ENCODE data around the gene KCNJ5. TPM values are rescaled to one million over a fixed set of nuclear protein-coding genes. Genes with fewer than 3 reads are reported as not detected.
A peak's percentile ranks its signal among the peaks of the same experiment; 100 is the strongest.

The KCNJ5 gene
- total RNA-seq, 2 experiments from 2014 or later: not detected

DNA sequence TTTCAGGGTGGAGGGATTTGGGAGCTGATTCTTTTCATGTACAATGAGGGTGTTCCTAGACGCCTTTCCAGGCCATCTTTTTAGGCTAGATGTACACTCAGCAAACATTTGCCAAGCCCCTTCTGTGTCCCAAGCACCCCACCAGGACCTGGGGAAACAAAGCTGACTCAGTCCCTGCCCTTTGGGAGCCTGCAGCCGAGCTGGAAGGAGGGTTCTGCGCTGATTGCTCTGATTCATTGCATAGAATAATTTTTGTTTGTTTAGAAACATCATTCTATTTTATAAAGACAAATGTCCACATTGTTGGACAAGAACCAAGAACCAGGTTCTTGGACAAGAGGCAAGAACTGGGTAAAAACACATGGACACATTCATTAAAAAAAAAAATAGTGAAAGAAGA is 34.8 kb downstream of the KCNJ5 start:
- Mint-ChIP-seq H3K36me3 (ENCODE audit: low read depth) (no peaks in the 10 kb centered on the region), H3K27me3 (no peaks in the 10 kb centered on the region), H3K9me3 (no peaks in the 10 kb centered on the region), H3K4me1 (peaks cover 12% of the 10 kb centered on the region), H3K4me3 (no peak overlapping the region), H3K27ac (no peak overlapping the region)
- POLR2A ChIA-PET: no interaction called here
- no peak for DNase-seq
- CTCF ChIA-PET: interaction anchor here (0.6 to 0.8 kb wide), 3 partner anchors 41 to 1282 kb away, joined by 3 read pairs; no protein-coding TSS in a partner anchor

DNA sequence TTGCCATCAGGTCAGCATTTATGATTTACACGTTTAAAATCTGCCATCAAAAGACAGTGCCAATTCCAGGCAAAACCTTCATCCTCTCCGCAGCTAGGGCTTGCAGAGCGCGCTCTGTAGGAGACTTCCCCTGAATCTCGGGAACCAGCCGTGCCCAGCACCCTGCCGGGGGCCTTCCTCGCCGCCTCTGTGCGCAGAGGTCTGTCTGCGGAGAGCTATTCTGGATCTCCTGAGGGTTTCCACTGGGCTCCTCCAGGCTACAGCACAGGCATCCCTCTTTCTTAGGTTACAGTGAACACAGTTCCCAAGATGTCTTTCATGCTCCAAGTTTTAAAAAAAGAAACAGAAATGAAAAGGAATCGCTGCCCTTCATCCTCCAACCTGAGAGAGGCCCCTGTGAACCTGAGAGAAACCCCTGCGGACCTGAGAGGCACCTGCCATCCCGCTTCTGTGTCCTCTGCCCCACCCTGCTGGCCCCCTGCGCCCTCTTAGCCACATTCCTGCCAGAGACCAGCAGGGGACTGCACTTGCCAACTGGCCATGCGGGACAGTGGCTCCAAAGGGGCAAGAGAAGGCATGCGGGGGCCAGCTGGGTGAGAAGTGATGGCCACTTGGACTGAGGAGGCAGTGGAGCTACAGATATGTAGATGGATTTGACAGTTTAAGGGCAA is 35.4 kb downstream of the KCNJ5 start:
- POLR2A ChIA-PET: no interaction called here
- Mint-ChIP-seq H3K36me3 (ENCODE audit: low read depth) (no peaks in the 10 kb centered on the region), H3K4me3 (no peak overlapping the region), H3K27ac (no peak overlapping the region), H3K9me3 (no peaks in the 10 kb centered on the region), H3K27me3 (no peaks in the 10 kb centered on the region), H3K4me1 (peaks cover 12% of the 10 kb centered on the region)
- CTCF ChIA-PET: interaction anchor here (0.6 to 0.8 kb wide), 3 partner anchors 41 to 1281 kb away, joined by 3 read pairs; no protein-coding TSS in a partner anchor
- no peak for DNase-seq

DNA sequence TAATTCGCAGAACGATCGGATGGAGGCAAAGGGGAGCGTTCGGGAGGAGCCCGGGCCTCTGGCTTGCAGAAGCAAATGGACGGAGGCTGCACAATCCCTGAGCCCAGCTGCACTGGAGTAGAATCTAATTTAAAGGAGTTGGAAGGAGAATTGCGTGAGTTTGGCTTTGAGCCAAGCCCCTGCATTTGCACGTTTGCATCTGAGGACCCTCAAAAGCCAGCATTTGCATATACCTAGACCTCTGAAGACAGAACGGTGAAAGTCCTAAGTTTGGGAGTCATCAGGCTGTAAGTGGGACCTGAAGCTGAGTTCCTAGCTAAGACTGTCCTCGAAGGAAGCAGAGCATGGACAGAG is 35.9 kb downstream of the KCNJ5 start:
- CTCF ChIA-PET: interaction anchor here (0.8 kb wide), 1 partner anchor 42 kb away, joined by 3 read pairs; no protein-coding TSS in a partner anchor
- no peak for DNase-seq

DNA sequence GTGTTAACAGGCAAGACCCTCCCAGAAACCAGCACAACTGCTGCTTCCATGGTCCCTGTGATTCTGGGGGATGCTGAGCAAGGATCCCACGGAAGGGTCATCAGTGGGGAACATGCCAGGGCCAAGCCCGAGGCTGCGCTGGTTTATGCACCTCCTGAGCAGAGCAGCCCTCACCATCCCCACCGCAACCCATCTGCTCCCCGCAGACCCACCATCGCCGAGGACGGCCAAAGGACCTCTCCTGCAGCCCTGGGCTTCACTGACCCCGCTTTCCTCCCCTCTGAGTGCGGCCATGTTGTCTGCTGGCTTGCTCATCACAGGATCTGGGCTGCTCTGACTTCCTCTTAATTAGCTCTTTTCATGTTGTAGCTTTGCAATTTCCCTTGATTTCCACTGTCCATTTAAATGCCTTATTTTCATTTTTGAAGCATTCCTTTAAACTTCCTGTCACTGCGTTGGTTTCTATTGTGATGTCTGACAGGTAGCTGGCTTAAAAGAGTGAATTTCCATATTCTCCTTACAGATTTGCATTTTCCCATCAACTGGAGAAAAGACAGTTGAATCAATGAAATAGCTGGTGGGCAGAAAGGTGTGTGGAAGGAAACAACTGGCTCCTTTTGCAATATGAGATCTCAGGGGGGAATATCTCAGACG is 36.7 kb downstream of the KCNJ5 start:
- Mint-ChIP-seq H3K27ac (no peak overlapping the region), H3K4me1 (peaks cover 12% of the 10 kb centered on the region), H3K4me3 (no peak overlapping the region), H3K27me3 (no peaks in the 10 kb centered on the region), H3K36me3 (ENCODE audit: low read depth) (no peaks in the 10 kb centered on the region), H3K9me3 (no peaks in the 10 kb centered on the region)
- ChIA-PET CTCF (interaction anchor here (0.6 to 1.4 kb wide), 4 partner anchors 9 to 895 kb away, joined by 3 to 5 read pairs (median 3); no protein-coding TSS in a partner anchor), POLR2A (interaction anchor here (1.1 kb wide), 1 partner anchor 42 kb away, joined by 3 read pairs; no protein-coding TSS in a partner anchor)
- no peak for DNase-seq

More for the DNA sequence above, 35.9 kb downstream of the KCNJ5 start:
- Mint-ChIP-seq H3K36me3 (ENCODE audit: low read depth) (no peaks in the 10 kb centered on the region), H3K27ac (no peak overlapping the region), H3K4me3 (no peak overlapping the region), H3K9me3 (no peaks in the 10 kb centered on the region), H3K27me3 (no peaks in the 10 kb centered on the region), H3K4me1 (peaks cover 12% of the 10 kb centered on the region)
- POLR2A ChIA-PET: no interaction called here

DNA sequence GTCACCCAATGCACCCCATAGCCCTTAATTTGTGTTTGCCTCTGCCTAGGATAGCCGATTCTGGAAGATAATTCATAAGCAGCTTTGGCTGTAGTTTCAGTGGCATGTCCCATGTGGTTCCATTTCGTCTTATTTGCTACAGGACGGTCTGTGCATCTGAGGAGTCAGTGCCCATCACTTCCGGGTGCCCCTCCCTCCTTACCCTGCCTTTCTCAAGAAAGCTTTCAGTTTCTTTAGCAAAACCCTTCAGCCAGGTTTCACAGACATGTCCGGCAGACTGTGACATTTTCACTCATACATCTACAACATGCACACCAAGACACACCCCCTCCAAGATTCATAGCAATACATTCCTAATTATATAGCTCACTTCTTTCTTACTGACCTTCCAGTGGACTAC is 37.2 kb downstream of the KCNJ5 start:
- ChIA-PET CTCF (interaction anchor here (0.6 to 1.4 kb wide), 5 partner anchors 9 to 895 kb away, joined by 3 to 5 read pairs (median 3); no protein-coding TSS in a partner anchor), POLR2A (interaction anchor here (1.1 kb wide), 1 partner anchor 43 kb away, joined by 3 read pairs; no protein-coding TSS in a partner anchor)
- no peaks in the 10 kb centered on the region for H3K36me3 Mint-ChIP-seq (ENCODE audit: low read depth)
- no peak overlapping the region for H3K4me3 Mint-ChIP-seq
- peak; percentile 33 for DNase-seq
- no peaks in the 10 kb centered on the region for H3K9me3 Mint-ChIP-seq
- peak overlapping the region; percentile 6 for H3K27ac Mint-ChIP-seq
- peaks cover 12% of the 10 kb centered on the region for H3K4me1 Mint-ChIP-seq
- H3K27me3 Mint-ChIP-seq: no peaks in the 10 kb centered on the region

DNA sequence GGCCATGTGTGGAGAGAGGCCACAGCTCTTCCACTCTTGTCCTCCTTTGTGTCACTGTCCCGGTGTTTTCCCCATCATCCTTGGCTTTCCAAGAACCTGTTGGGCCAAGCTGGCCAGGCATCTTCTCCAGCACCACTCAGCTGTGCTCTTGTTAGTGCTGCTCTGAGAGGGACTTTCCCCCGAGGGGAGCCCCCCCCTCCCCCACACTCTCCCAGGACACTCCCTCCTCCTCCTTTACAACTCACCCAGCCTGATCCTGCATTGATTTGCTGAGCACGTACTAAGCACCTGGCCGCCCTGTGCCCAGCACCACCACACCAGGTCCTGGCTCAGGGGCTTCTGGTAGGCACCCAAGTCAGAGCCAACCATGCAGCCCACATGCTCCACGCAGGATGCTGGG is 38.3 kb downstream of the KCNJ5 start:
- Mint-ChIP-seq H3K4me1 (peaks cover 12% of the 10 kb centered on the region), H3K9me3 (no peaks in the 10 kb centered on the region), H3K36me3 (ENCODE audit: low read depth) (no peaks in the 10 kb centered on the region), H3K27ac (no peak overlapping the region), H3K27me3 (no peaks in the 10 kb centered on the region), H3K4me3 (no peak overlapping the region)
- no peak for DNase-seq
- POLR2A ChIA-PET: no interaction called here
- CTCF ChIA-PET: interaction anchor here (1.1 kb wide), 1 partner anchor 44 kb away, joined by 3 read pairs; no protein-coding TSS in a partner anchor

DNA sequence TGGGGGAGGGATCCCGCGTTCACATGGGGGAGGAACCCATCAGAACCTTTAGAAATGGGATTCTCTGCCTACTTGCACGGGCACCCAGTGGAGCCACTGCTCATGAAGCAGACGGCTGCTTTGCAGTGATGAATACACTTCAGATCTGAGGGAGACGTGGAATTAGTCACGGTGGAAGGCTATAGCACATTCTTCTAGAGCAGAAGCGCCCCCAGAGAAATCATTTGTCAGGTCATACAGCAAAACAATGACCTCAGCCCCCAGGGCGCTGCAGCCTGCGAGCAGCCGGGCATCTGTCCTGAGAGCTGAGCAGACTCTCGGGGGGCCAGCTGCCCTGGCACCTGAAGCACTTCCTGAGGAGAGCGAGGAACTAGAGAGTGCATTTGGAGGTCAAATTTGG is 38.8 kb downstream of the KCNJ5 start:
- no peak overlapping the region for H3K27ac Mint-ChIP-seq
- H3K4me3 Mint-ChIP-seq: no peak overlapping the region
- ChIA-PET CTCF (interaction anchor here (1.1 kb wide), 1 partner anchor 45 kb away, joined by 3 read pairs; no protein-coding TSS in a partner anchor), POLR2A (no interaction called here)
- no peaks in the 10 kb centered on the region for H3K9me3 Mint-ChIP-seq
- DNase-seq: no peak
- H3K36me3 Mint-ChIP-seq (ENCODE audit: low read depth): no peaks in the 10 kb centered on the region
- H3K4me1 Mint-ChIP-seq: peaks cover 12% of the 10 kb centered on the region
- H3K27me3 Mint-ChIP-seq: no peaks in the 10 kb centered on the region

DNA sequence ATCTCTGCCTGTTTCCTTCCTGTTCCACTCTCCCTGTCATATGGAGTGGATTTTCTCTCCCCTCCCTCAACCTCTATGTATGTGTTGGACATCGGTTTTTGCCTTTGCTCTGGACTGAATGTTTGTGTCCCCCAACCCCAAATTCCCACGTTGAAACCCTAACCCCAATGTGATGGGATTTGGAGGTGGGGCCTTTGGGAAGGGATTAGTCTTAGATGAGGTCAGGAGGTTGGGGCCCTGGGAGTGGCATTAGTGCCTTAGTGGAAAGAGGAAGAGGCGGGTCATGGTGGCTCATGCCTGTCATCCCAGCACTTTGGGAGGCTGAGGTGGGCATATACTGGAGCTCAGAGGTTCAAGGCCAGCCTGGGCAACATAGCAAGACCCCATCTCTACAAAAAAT is 39.9 kb downstream of the KCNJ5 start:
- POLR2A ChIA-PET: no interaction called here
- H3K4me1 Mint-ChIP-seq: peaks cover 12% of the 10 kb centered on the region
- CTCF ChIA-PET: no interaction called here
- no peaks in the 10 kb centered on the region for H3K36me3 Mint-ChIP-seq (ENCODE audit: low read depth)
- no peaks in the 10 kb centered on the region for H3K9me3 Mint-ChIP-seq
- no peak for DNase-seq
- H3K27me3 Mint-ChIP-seq: no peaks in the 10 kb centered on the region
- no peak overlapping the region for H3K27ac Mint-ChIP-seq
- H3K4me3 Mint-ChIP-seq: no peak overlapping the region

DNA sequence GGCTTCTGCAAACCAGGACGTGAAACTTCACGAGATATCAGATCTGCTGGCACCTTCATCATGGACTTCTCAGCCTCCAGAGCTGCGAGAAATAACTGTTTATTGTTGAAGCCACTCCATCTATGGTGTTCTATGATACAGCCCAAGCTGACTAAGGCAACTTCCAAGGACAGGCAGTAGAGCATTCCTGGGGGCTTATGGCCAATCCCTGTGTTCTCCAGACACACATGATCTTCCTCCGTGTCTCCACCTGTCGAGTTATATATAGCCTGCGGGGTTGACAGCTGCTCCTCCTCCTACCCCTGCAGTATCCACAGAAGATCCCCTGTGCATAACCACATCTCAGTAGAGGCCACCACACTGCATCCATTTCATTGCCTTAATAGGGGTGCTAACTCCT is 40.5 kb downstream of the KCNJ5 start:
- CTCF ChIA-PET: no interaction called here
- Mint-ChIP-seq H3K4me3 (no peak overlapping the region), H3K27me3 (no peaks in the 10 kb centered on the region), H3K27ac (no peak overlapping the region), H3K9me3 (no peaks in the 10 kb centered on the region), H3K4me1 (peaks cover 12% of the 10 kb centered on the region), H3K36me3 (ENCODE audit: low read depth) (no peaks in the 10 kb centered on the region)
- POLR2A ChIA-PET: no interaction called here
- no peak for DNase-seq

DNA sequence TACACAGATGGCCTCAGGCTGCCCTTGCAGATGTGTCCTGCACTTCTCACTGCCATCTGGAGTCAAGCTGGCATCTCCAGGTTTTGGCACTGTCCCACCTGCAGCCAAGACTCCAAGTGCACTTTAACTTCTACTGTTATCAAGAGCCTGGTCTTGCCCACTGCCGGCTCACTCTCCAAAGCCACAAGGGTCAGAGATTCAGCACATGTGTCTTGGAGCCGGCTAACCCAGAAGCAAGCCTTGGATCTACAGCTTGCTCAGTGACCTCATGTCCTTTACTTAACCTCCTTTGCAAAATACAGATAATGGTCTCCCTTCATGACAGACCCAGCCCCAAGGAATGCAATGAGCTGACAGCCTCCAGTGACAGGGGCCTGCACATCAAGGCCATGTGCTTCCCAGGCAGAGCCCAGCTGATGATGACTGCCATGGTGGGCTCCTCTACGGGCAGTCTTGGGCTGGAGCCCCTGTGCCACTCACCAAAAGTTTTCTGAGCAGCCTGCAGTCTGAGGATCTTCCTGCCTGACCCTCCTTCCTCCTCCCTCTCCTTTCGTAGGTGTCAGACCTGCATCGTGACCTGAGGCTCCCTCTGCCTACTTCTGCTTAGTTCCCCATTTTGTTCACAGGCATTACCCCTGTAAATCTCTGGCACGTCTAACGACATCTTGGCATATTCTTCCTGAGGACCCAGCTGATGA is 42.5 kb downstream of the KCNJ5 start:
- Mint-ChIP-seq H3K27me3 (no peaks in the 10 kb centered on the region), H3K36me3 (ENCODE audit: low read depth) (no peaks in the 10 kb centered on the region), H3K27ac (no peak overlapping the region), H3K4me3 (no peak overlapping the region), H3K4me1 (peaks cover 4% of the 10 kb centered on the region), H3K9me3 (no peaks in the 10 kb centered on the region)
- DNase-seq: no peak
- POLR2A ChIA-PET: no interaction called here
- CTCF ChIA-PET: no interaction called here

DNA sequence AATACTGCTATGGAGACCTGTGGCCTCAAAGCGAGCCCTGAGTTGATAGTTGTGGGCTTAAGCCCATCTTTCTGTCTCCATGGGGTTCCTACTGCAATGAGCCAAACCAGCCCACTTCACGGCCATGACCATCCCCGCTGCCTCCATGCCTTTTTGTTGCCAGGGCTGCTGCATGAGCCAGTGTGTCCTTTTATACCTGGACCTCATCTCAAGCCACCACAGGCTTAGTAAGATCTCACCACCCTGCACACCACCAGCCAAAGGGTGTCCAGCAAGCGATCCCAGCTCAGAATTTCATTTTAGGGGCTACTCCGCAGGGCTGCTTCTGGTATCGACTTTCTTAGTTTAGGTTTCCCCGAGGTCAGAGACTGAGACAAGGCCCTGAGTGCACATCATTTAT is 43.2 kb downstream of the KCNJ5 start:
- Mint-ChIP-seq H3K4me1 (no peaks in the 10 kb centered on the region), H3K9me3 (no peaks in the 10 kb centered on the region), H3K36me3 (ENCODE audit: low read depth) (no peaks in the 10 kb centered on the region), H3K27me3 (no peaks in the 10 kb centered on the region), H3K27ac (no peak overlapping the region), H3K4me3 (no peak overlapping the region)
- ChIA-PET POLR2A (no interaction called here), CTCF (interaction anchor here (1.6 kb wide), 1 partner anchor 28 kb away, joined by 3 read pairs; no protein-coding TSS in a partner anchor)
- no peak for DNase-seq

DNA sequence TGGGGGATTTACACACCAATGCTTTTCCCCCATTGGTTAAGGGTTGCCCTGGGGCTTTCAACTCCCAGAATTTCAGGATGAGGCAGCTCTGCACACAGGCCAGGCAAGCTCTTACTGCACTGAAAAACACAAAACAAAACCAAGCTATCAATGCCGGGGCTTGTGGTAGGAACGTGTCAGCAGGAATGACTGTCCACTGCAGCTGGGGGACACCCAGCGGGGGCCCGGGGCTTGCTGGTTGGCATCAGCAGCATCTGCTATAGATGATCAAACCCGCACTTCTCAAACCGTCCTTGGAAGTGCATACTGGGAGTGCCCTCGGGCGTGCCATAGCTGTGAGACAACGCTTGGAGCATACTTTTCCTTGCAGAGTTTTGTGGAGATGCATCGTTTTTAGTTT is 43.8 kb downstream of the KCNJ5 start:
- no peak overlapping the region for H3K27ac Mint-ChIP-seq
- H3K27me3 Mint-ChIP-seq: no peaks in the 10 kb centered on the region
- H3K9me3 Mint-ChIP-seq: no peaks in the 10 kb centered on the region
- no peak for DNase-seq
- no peaks in the 10 kb centered on the region for H3K36me3 Mint-ChIP-seq (ENCODE audit: low read depth)
- ChIA-PET CTCF (interaction anchor here (1.6 to 1.9 kb wide), 2 partner anchors 22 to 29 kb away, joined by 3 to 7 read pairs; no protein-coding TSS in a partner anchor), POLR2A (no interaction called here)
- H3K4me3 Mint-ChIP-seq: no peak overlapping the region
- no peaks in the 10 kb centered on the region for H3K4me1 Mint-ChIP-seq

DNA sequence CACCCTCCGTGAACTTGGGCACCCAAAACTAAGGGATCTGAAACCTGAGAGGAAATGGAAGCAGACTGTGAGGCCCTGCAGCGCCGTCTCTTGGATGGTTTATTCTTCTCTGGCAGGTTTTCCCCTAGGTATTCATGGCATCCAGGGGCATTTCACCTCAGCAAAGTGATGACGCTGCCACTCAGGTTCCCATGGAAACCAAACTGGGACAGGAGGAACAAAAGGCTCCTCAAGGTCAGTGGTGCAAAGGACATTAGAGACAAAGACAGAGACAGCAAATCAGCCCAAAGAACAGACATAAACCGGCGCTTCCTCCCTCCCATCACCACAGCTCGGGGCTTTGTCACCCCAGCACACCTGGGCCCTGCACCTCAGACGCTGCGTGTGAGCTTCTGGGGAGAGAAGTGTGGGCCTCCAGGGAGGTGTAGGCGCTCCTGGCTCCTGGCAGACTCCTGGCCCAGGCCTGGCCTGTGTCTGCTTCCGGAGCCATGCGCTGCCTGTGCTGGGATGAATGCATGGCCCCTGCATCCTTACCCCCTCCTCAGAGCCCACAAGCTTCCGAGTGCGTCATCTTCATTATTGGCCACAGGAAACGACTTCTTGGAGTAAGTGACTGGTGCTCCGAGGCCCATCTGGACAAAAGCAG is 45.6 kb downstream of the KCNJ5 start:
- Mint-ChIP-seq H3K36me3 (ENCODE audit: low read depth) (no peaks in the 10 kb centered on the region), H3K4me3 (no peak overlapping the region), H3K9me3 (no peaks in the 10 kb centered on the region), H3K27me3 (no peaks in the 10 kb centered on the region), H3K4me1 (no peaks in the 10 kb centered on the region), H3K27ac (no peak overlapping the region)
- DNase-seq: no peak
- POLR2A ChIA-PET: no interaction called here
- CTCF ChIA-PET: interaction anchor here (1.9 kb wide), 1 partner anchor 20 kb away, joined by 7 read pairs; no protein-coding TSS in a partner anchor

Measured in activated CD4-positive, alpha-beta memory T cell treated with anti-CD3 and anti-CD28 coated beads, Interleukin-2, amount 10 ng/mL, durations not matched to agents 7 days and 5 days (primary cell).